ENCODE data around the gene CLEC2L. TPM values are rescaled to one million over a fixed set of nuclear protein-coding genes. Genes with fewer than 3 reads are reported as not detected.

CLEC2L gene
- total and polyA plus RNA-seq, 4 donors: 0.05 TPM; not detected in 3

- Histone ChIP-seq H3K4me1 (ENCODE audit: control insufficient read depth in 4 of 4, insufficient read depth in 4 of 4, low read length in 3 of 4) (peaks cover 0 to 2% (median 0%) of the 10 kb centered on the region in 4 donors), H3K9me3 (ENCODE audit: control insufficient read depth in 4 of 4, low read length in 3 of 4) (no peaks in the 10 kb centered on the region), H3K27me3 (ENCODE audit: control insufficient read depth in 4 of 4, insufficient read depth in 4 of 4, low read length in 3 of 4) (peaks cover 0 to 7% (median 2%) of the 10 kb centered on the region in 4 donors), H3K9ac (ENCODE audit: low read depth in 1 of 2, low read length in 2 of 2) (no peak overlapping the region), H3K27ac (ENCODE audit: low read depth in 1 of 2, low read length in 2 of 2) (no peak overlapping the region), H3K4me3 (ENCODE audit: low read depth in 1 of 3, low read length in 3 of 3) (no peak overlapping the region), H3K36me3 (ENCODE audit: control insufficient read depth in 4 of 4, insufficient read depth in 3 of 4, low read depth in 1 of 4, low read length in 3 of 4) (no peaks in the 10 kb centered on the region)
- no peak for DNase-seq (ENCODE audit: low spot score)
- TF ChIP-seq GABPA (IDR thresholded peaks at IDR 0.05 in 1 of 2, conservative IDR thresholded peaks at IDR 0.05 in 1 of 2): no peak
- no peak for TF ChIP-seq EGR1 (IDR thresholded peaks at IDR 0.05; ENCODE audit: low read depth in 2 of 2)
- TF ChIP-seq SP1 (IDR thresholded peaks at IDR 0.05): no peak
- no peak for TF ChIP-seq HNF4A (conservative IDR thresholded peaks at IDR 0.05)
- TF ChIP-seq RXRA (IDR thresholded peaks at IDR 0.05): no peak
- no peak for TF ChIP-seq REST (IDR thresholded peaks at IDR 0.05)
- no peak for TF ChIP-seq CTCF (IDR thresholded peaks at IDR 0.05; ENCODE audit: low read depth, low read length, missing input control)
Observed at GRCh38 chr7:139525750-139526149, 2.3 kb downstream of the CLEC2L start.

- TF ChIP-seq HNF4A (conservative IDR thresholded peaks at IDR 0.05): no peak
- TF ChIP-seq ZBTB33 (IDR thresholded peaks at IDR 0.05): no peak
- TF ChIP-seq TAF1 (conservative IDR thresholded peaks at IDR 0.05): no peak
- no peak for TF ChIP-seq YY1 (IDR thresholded peaks at IDR 0.05)
- TF ChIP-seq NR2F2 (IDR thresholded peaks at IDR 0.05): no peak
- TF ChIP-seq HNF4G (IDR thresholded peaks at IDR 0.05): no peak
- TF ChIP-seq EGR1 (IDR thresholded peaks at IDR 0.05; ENCODE audit: low read depth in 2 of 2): no peak
- no peak for TF ChIP-seq ATF3 (IDR thresholded peaks at IDR 0.05)
- TF ChIP-seq JUND (IDR thresholded peaks at IDR 0.05): no peak
- no peak for TF ChIP-seq FOXA2 (IDR thresholded peaks at IDR 0.05)
- TF ChIP-seq MAX (IDR thresholded peaks at IDR 0.05): no peak
- DNase-seq (ENCODE audit: low spot score): no peak
- WGBS: 76% methylated on average over 8 of the region's 8 CpGs
Observed at GRCh38 chr7:139526578-139527544, 3.4 kb downstream of the CLEC2L start.

More at GRCh38 chr7:139526578-139527544, 3.4 kb downstream of the CLEC2L start:
- Histone ChIP-seq H3K36me3 (ENCODE audit: control insufficient read depth in 4 of 4, insufficient read depth in 3 of 4, low read depth in 1 of 4, low read length in 3 of 4) (no peaks in the 10 kb centered on the region), H3K4me1 (ENCODE audit: control insufficient read depth in 4 of 4, insufficient read depth in 4 of 4, low read length in 3 of 4) (peaks cover 0 to 2% (median 0%) of the 10 kb centered on the region in 4 donors), H3K4me3 (ENCODE audit: low read depth in 1 of 3, low read length in 3 of 3) (no peak overlapping the region), H3K9me3 (ENCODE audit: control insufficient read depth in 4 of 4, low read length in 3 of 4) (no peaks in the 10 kb centered on the region), H3K27ac (ENCODE audit: low read depth in 1 of 2, low read length in 2 of 2) (no peak overlapping the region), H3K27me3 (ENCODE audit: control insufficient read depth in 4 of 4, insufficient read depth in 4 of 4, low read length in 3 of 4) (peaks cover 0 to 5% (median 0%) of the 10 kb centered on the region in 4 donors), H3K9ac (ENCODE audit: low read depth in 1 of 2, low read length in 2 of 2) (no peak overlapping the region)

Measured in liver (tissue), 9 donors.